MCF 10A (cell line): Measurements from ENCODE around the gene TNIK. TPM values are rescaled to one million over a fixed set of nuclear protein-coding genes. Genes with fewer than 3 reads are reported as not detected.

ENCODE experiments used
- BruUV-seq: library from RNA; stranded (reverse); fragments of 400-500 nt; replicated peaks from 2 replicates; lab custom pipeline; 2021; lab: Mats Ljungman, UMichigan
- CTCF ChIA-PET: fragments of 300-600 bp; sonication (Branson Sonifier 250); formaldehyde crosslinking; extraction: SDS; loops from one replicate; lab custom pipeline; 2021; ENCODE audit warnings: antibody characterized with exemption, inconsistent platforms; lab: Yijun Ruan, JAX
- POLR2A ChIA-PET: fragments of 300-600, 350-650 bp; sonication (Branson Sonifier 250); formaldehyde crosslinking; extraction: SDS; loops from one replicate; lab custom pipeline; 2020; ENCODE audit warnings: antibody characterized with exemption, inconsistent platforms; lab: Yijun Ruan, JAX
- DNase-seq: peaks from one replicate; pipeline ENCODE4 v3.0.0-alpha.2; 2018; ENCODE audit not compliant: unreplicated experiment
- H3K27ac Mint-ChIP-seq: one replicate; pipeline ENCODE4 v1.8.0; 2022; ENCODE audit warnings: mild to moderate bottlenecking, low read depth, mixed read lengths; ENCODE audit not compliant: unreplicated experiment
- H3K27me3 Mint-ChIP-seq: one replicate; pipeline ENCODE4 v1.8.0; 2022; ENCODE audit warnings: mixed read lengths; ENCODE audit not compliant: insufficient read depth, unreplicated experiment
- H3K36me3 Mint-ChIP-seq: one replicate; pipeline ENCODE4 v1.8.0; 2022; ENCODE audit warnings: mild to moderate bottlenecking, moderate library complexity, mixed read lengths; ENCODE audit not compliant: insufficient read depth, unreplicated experiment
- H3K4me1 Mint-ChIP-seq: one replicate; pipeline ENCODE4 v1.8.0; 2022; ENCODE audit warnings: mixed read lengths; ENCODE audit not compliant: insufficient read depth, unreplicated experiment
- H3K4me3 Mint-ChIP-seq: one replicate; pipeline ENCODE4 v1.8.0; 2022; ENCODE audit warnings: mild to moderate bottlenecking, moderate library complexity, mixed read lengths; ENCODE audit not compliant: unreplicated experiment
- H3K9me3 Mint-ChIP-seq: one replicate; pipeline ENCODE4 v1.8.0; 2022; ENCODE audit warnings: mixed read lengths; ENCODE audit not compliant: unreplicated experiment
- intact Hi-C: fragments of 100-400 bp; cut with micrococcal nuclease; formaldehyde crosslinking; loops from 2 replicates; pipeline ENCODE4 v1.14.1; 2022
- total RNA-seq: library from RNA; stranded (reverse); gene quantifications from 2 replicates; pipeline ENCODE4 v1.2.3, GENCODE V29; 2022
- TF ChIP-seq, protein P1 (sequence below): fragments of 200-600 bp; IDR thresholded peaks from one replicate; pipeline ENCODE4 v1.8.0; 2022; ENCODE audit warnings: antibody characterized with exemption, mild to moderate bottlenecking; ENCODE audit not compliant: unreplicated experiment

TNIK gene
- total RNA-seq, 1 experiment from 2014 or later, result 3.4 TPM

DNA sequence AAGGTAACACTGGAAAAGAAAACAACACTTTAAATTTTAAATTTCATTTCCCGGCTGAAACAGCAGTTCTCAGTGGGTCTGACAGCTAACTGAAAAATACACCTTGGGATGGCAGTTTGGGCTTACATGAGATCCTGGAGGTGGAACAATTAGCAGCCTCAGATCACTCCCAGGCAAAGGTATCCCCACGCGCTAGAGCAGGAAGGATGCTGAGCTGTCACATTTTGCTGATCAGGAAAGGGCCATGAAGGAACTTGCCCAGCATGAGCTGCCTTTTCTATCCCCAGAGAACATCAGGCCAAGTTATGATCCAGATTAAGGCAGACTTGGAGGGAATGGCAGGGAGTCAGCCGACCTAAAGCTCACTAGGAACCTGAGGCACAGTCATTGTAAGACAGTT, 228.8 kb downstream of the TNIK start:
- Mint-ChIP-seq H3K27me3 (no peaks in the 10 kb centered on the region), H3K27ac (no peak overlapping the region), H3K4me3 (no peak overlapping the region), H3K36me3 (no peaks in the 10 kb centered on the region), H3K9me3 (no peaks in the 10 kb centered on the region), H3K4me1 (peaks cover 8% of the 10 kb centered on the region)
- ChIA-PET POLR2A (interaction anchor here (0.5 kb wide), 1 partner anchor 12 kb away, joined by 3 read pairs; no protein-coding TSS in a partner anchor), CTCF (interaction anchor here (0.6 to 0.8 kb wide), 3 partner anchors 125 to 307 kb away, joined by 5 to 9 read pairs (median 5); no protein-coding TSS in a partner anchor)
- DNase-seq, result no peak
- no TSS peak for BruUV-seq
- TF ChIP-seq, protein P1, sequence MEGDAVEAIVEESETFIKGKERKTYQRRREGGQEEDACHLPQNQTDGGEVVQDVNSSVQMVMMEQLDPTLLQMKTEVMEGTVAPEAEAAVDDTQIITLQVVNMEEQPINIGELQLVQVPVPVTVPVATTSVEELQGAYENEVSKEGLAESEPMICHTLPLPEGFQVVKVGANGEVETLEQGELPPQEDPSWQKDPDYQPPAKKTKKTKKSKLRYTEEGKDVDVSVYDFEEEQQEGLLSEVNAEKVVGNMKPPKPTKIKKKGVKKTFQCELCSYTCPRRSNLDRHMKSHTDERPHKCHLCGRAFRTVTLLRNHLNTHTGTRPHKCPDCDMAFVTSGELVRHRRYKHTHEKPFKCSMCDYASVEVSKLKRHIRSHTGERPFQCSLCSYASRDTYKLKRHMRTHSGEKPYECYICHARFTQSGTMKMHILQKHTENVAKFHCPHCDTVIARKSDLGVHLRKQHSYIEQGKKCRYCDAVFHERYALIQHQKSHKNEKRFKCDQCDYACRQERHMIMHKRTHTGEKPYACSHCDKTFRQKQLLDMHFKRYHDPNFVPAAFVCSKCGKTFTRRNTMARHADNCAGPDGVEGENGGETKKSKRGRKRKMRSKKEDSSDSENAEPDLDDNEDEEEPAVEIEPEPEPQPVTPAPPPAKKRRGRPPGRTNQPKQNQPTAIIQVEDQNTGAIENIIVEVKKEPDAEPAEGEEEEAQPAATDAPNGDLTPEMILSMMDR, result no peak
- intact Hi-C loops, result no loop called here

DNA sequence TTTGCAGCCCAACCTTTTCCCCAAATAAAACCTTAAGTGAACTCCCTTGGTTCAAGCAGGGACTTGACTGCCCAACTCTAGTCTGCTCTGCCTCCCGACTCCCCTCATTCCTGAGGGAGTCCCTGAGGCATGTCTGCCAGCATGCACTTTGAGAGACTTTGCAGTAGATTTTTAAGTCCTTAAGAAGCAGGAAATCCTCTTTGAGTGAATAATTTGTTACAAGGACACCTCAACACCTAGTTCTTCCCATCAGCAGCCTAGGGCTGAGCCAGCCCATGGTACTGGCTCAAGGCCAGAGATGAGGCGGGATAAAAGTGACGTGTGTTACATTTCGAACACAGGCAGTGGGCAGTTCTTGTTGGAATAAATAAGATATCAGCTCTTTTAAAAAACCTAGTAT, 229.3 kb downstream of the TNIK start:
- peaks cover 8% of the 10 kb centered on the region for H3K4me1 Mint-ChIP-seq
- CTCF ChIA-PET, result interaction anchor here (0.6 to 0.8 kb wide), 3 partner anchors 124 to 308 kb away, joined by 5 to 9 read pairs (median 5); no protein-coding TSS in a partner anchor
- BruUV-seq, result no TSS peak
- H3K36me3 Mint-ChIP-seq, result no peaks in the 10 kb centered on the region
- TF ChIP-seq, protein P1, result no peak
- POLR2A ChIA-PET, result no interaction called here
- no peaks in the 10 kb centered on the region for H3K9me3 Mint-ChIP-seq
- intact Hi-C loops, result no loop called here
- DNase-seq, result peak; percentile 20
- H3K4me3 Mint-ChIP-seq, result no peak overlapping the region
- H3K27ac Mint-ChIP-seq, result no peak overlapping the region
- no peaks in the 10 kb centered on the region for H3K27me3 Mint-ChIP-seq

- no peaks in the 10 kb centered on the region for H3K9me3 Mint-ChIP-seq
Measured at GRCh38 chr3:171229173-171229572, 231.0 kb downstream of the TNIK start.

DNA sequence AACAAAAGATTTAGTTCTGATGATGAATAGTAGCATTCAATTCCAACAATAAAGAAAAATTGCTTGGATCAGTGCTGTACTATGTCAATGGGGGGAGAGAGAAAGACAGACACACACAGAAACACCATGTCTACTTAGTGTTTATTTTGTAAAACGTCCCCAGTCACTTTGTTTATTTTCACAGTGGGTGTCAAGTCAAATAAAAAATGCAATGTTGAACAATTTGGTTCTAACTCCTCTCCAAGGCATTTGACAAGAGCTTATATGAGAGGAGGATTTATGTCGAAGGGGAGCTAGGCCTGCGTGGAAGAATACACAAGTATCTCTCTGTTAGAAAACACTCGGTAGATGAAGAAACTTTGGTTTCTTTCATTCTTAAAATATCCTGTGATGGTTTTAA, 232.0 kb downstream of the TNIK start:
- DNase-seq, result no peak
- intact Hi-C loops, result no loop called here
- Mint-ChIP-seq H3K27ac (no peak overlapping the region), H3K36me3 (no peaks in the 10 kb centered on the region), H3K27me3 (no peaks in the 10 kb centered on the region), H3K4me3 (no peak overlapping the region), H3K9me3 (no peaks in the 10 kb centered on the region), H3K4me1 (peaks cover 7% of the 10 kb centered on the region)
- ChIA-PET CTCF (no interaction called here), POLR2A (no interaction called here)
- no TSS peak for BruUV-seq
- TF ChIP-seq, protein P1, result no peak

More at GRCh38 chr3:171229173-171229572, 231.0 kb downstream of the TNIK start:
- BruUV-seq, result no TSS peak
- no peaks in the 10 kb centered on the region for H3K36me3 Mint-ChIP-seq
- ChIA-PET POLR2A (no interaction called here), CTCF (interaction anchor here (0.6 to 0.9 kb wide), 2 partner anchors 35 to 67 kb away, joined by 3 read pairs; no protein-coding TSS in a partner anchor)
- no peaks in the 10 kb centered on the region for H3K27me3 Mint-ChIP-seq
- peaks cover 8% of the 10 kb centered on the region for H3K4me1 Mint-ChIP-seq
- no peak overlapping the region for H3K27ac Mint-ChIP-seq
- DNase-seq, result no peak
- H3K4me3 Mint-ChIP-seq, result no peak overlapping the region
- intact Hi-C loops, result no loop called here
- TF ChIP-seq, protein P1, result no peak
